ENCODE results near the gene ADARB2. TPM values are rescaled to one million over a fixed set of nuclear protein-coding genes. Genes with fewer than 3 reads are reported as not detected.
A peak's percentile ranks its signal among the peaks of the same experiment; 100 is the strongest.

Gene ADARB2
- total RNA-seq, 2 experiments from 2014 or later: 0.28 to 0.40 TPM

GRCh38 chr10:1579141-1579491, 158.2 kb downstream of the ADARB2 start:
- Mint-ChIP-seq H3K4me3 (no peak overlapping the region), H3K4me1 (no peaks in the 10 kb centered on the region), H3K27ac (no peak overlapping the region), H3K36me3 (no peaks in the 10 kb centered on the region), H3K9me3 (no peaks in the 10 kb centered on the region), H3K27me3 (no peaks in the 10 kb centered on the region)
- DNase-seq: no peak
- no peak for ATAC-seq (ENCODE audit: low read depth)
- POLR2A ChIA-PET: no interaction called here

DNA sequence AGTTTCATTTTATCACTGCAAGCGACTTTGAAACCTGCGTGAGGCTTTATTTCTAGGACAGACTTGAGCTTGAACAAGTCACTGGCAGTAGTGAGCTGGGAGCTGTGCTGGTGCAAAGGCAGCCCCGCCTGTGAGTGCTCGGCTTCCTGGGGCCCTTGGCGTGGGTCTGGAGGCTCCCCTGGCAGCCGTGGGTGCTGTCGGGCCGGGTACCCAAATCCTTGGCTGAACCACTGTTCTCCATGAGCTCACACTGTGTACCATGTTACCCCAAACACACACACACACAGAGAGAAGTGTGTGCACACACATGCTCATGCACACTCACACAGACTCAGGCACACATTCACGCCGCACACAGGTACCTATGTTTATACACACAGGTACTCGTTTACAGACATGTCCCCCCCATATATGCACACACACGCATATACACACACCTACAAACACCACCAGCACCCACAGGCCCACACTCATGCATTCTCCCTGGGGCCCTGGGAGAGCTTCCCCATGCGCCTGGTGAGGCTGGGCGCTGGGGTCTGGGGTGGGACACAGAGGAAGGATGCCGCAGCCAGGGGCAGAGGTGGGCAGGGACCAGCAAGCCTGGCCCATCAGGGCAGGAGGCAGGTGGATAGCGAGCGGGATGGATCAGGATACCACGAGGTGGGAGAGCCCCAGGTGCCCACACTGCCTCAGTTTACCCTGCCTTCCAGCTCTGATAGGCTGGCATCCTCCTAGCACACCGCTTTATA, 158.8 kb downstream of the ADARB2 start:
- ATAC-seq (ENCODE audit: low read depth) (no peak), DNase-seq (no peak)
- Mint-ChIP-seq H3K4me1 (no peaks in the 10 kb centered on the region), H3K9me3 (no peaks in the 10 kb centered on the region), H3K36me3 (no peaks in the 10 kb centered on the region), H3K4me3 (no peak overlapping the region), H3K27ac (no peak overlapping the region), H3K27me3 (no peaks in the 10 kb centered on the region)
- POLR2A ChIA-PET: no interaction called here

DNA sequence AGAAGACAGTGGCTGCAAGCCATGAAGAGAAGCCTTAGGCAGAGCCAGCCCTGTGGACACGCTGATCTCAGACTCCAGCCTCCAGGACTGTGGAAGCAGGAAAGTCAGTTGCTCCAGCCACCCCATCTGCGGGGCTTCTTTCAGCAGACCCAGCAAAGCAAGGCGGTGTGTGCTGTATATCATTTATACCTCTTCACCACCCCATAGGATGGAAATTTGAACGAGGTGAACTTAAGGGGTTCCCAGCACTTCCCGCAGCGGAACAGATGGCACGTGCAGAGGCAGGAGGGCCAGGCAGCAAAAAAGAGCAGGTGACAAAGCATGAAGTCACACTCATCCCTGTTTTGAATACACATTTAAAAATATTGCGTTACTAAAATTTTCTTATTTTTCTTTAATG, 159.4 kb downstream of the ADARB2 start:
- DNase-seq (no peak), ATAC-seq (ENCODE audit: low read depth) (no peak)
- no peaks in the 10 kb centered on the region for H3K27me3 Mint-ChIP-seq
- H3K27ac Mint-ChIP-seq: no peak overlapping the region
- POLR2A ChIA-PET: no interaction called here
- no peaks in the 10 kb centered on the region for H3K9me3 Mint-ChIP-seq
- H3K4me3 Mint-ChIP-seq: no peak overlapping the region
- no peaks in the 10 kb centered on the region for H3K4me1 Mint-ChIP-seq
- H3K36me3 Mint-ChIP-seq: no peaks in the 10 kb centered on the region

GRCh38 chr10:1577373-1577770, 160.0 kb downstream of the ADARB2 start:
- DNase-seq (no peak), ATAC-seq (ENCODE audit: low read depth) (no peak)
- H3K27ac Mint-ChIP-seq: no peak overlapping the region
- no peak overlapping the region for H3K4me3 Mint-ChIP-seq
- POLR2A ChIA-PET: no interaction called here
- H3K36me3 Mint-ChIP-seq: no peaks in the 10 kb centered on the region
- no peaks in the 10 kb centered on the region for H3K27me3 Mint-ChIP-seq
- peaks cover under 1% of the 10 kb centered on the region for H3K4me1 Mint-ChIP-seq
- H3K9me3 Mint-ChIP-seq: no peaks in the 10 kb centered on the region

- DNase-seq (no peak), ATAC-seq (ENCODE audit: low read depth) (no peak)
- Mint-ChIP-seq H3K9me3 (peaks cover 2% of the 10 kb centered on the region), H3K27me3 (no peaks in the 10 kb centered on the region), H3K36me3 (no peaks in the 10 kb centered on the region), H3K4me1 (peaks cover 1% of the 10 kb centered on the region), H3K27ac (no peak overlapping the region), H3K4me3 (no peak overlapping the region)
- POLR2A ChIA-PET: no interaction called here
These were observed 160.6 kb downstream of the ADARB2 start for GRCh38 chr10:1576467-1577372.

DNA sequence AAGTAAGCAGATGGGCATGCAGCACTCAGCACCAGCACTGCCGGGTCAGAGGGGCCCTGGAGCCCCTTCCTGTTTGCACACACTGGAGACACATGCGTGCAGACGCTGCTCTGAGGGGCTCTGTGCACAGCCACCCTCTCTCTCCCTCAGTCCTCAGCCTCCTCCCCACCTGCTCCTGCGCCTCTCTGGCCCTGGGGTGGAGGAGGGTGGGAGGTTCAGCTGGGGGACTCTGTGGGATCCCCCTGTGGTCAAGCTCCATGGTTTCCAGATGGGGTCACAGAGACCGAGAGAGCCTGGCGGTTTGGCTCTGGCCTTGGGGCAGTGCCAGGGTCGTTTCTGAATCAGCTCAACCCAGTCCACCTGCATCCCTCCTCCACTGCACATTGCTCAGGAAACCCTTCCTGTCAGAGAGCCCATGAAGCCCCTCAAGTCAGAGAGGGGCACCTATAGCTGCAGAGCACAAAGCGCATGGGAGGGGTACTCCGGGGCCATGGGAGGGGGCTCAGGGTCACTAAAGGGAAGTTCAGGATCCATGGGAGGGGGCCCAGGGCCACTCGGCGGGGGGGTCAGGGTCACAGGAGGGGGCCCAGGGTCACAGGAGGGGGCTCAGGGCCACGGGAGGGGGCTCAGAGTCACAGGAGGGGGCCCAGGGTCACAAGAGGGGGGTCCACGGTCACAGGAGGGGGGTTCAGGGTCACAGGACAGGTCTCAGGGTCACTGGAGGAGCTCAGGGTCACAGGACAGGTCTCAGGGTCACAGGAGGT, 161.7 kb downstream of the ADARB2 start:
- DNase-seq: no peak
- Mint-ChIP-seq H3K9me3 (peaks cover 6% of the 10 kb centered on the region), H3K27ac (no peak overlapping the region), H3K4me1 (peaks cover 1% of the 10 kb centered on the region), H3K27me3 (no peaks in the 10 kb centered on the region), H3K36me3 (no peaks in the 10 kb centered on the region), H3K4me3 (no peak overlapping the region)
- POLR2A ChIA-PET: no interaction called here
- no peak for ATAC-seq (ENCODE audit: low read depth)

DNA sequence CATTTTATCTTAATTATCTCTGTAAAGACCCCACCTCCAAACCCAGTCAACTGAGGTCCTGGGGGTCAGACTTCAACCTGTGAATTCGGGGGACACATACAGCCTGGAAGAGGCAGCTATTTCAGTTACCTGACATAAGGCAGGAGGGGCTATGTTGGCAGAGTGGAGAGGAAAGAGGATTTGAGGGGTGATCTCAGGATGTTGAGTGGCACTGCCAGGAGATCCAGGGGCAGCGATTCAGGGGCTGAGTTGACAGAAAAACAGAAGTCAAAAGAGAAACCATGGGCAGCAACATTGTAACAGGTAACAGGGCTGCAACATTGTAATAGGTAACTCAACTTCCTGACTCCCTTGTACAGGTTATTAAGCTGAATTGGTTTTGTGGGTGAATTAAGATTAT, 162.6 kb downstream of the ADARB2 start:
- Mint-ChIP-seq H3K27me3 (no peaks in the 10 kb centered on the region), H3K27ac (no peak overlapping the region), H3K4me3 (no peak overlapping the region), H3K9me3 (peaks cover 6% of the 10 kb centered on the region), H3K4me1 (peaks cover 1% of the 10 kb centered on the region), H3K36me3 (no peaks in the 10 kb centered on the region)
- no peak for ATAC-seq (ENCODE audit: low read depth)
- DNase-seq: no peak
- POLR2A ChIA-PET: no interaction called here

DNA sequence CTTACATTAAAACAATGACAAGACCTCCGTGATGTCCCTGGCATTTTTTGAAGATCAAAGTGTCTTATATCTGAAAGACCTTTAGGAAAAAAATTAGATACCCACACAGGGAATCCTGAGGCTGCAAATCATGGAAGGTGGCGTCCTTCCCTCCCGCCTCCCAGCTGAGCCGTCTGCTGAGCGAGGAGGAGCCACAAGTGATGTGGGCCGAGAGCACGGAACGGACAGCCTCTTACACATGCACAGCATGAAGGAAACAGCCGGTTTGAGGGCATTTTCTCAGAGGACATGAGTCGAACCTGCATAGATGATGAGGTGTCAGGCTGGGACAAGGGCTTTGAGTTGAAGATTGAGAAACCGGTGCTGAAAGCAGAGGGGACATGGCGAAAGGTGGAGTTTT, 163.3 kb downstream of the ADARB2 start:
- H3K4me1 Mint-ChIP-seq: peaks cover 1% of the 10 kb centered on the region
- DNase-seq (peak; percentile 7), ATAC-seq (ENCODE audit: low read depth) (no peak)
- H3K36me3 Mint-ChIP-seq: no peaks in the 10 kb centered on the region
- no peak overlapping the region for H3K4me3 Mint-ChIP-seq
- no peak overlapping the region for H3K27ac Mint-ChIP-seq
- H3K27me3 Mint-ChIP-seq: no peaks in the 10 kb centered on the region
- POLR2A ChIA-PET: no interaction called here
- peaks cover 6% of the 10 kb centered on the region for H3K9me3 Mint-ChIP-seq

DNA sequence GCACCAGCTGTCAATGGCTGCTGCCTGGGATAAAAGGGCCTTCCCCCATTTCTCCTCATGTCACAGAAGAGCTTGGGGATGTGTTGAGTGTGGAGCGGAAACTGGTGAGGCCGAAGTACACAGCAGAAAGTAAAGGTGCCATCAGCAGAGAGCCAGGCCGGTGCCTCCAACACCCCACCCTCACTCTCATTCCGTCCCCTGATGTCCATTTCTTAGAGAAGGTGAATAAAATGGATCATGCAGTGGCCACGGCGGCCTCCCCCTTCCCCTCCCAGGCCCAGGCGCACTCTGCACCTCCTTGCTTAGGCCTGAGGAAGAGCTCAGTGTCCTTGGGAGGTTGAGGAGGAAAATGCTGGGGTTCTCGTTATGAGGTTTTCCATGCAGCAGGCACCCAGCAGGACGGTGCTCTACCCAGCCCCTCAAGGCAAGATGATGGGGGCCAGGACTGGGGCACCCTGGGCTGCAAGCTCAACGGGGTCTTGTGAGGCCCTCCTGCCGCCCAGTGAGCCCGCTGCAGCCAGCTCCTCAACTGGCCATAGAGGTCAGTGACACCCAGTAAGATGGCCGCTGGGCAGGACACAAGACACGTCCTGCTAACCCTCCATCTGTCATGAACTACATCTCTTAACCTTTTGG, 163.9 kb downstream of the ADARB2 start:
- Mint-ChIP-seq H3K9me3 (peaks cover 6% of the 10 kb centered on the region), H3K27me3 (no peaks in the 10 kb centered on the region), H3K36me3 (no peaks in the 10 kb centered on the region), H3K4me3 (no peak overlapping the region), H3K27ac (no peak overlapping the region), H3K4me1 (peaks cover 1% of the 10 kb centered on the region)
- POLR2A ChIA-PET: no interaction called here
- DNase-seq: peak; percentile 7
- ATAC-seq (ENCODE audit: low read depth): no peak

DNA sequence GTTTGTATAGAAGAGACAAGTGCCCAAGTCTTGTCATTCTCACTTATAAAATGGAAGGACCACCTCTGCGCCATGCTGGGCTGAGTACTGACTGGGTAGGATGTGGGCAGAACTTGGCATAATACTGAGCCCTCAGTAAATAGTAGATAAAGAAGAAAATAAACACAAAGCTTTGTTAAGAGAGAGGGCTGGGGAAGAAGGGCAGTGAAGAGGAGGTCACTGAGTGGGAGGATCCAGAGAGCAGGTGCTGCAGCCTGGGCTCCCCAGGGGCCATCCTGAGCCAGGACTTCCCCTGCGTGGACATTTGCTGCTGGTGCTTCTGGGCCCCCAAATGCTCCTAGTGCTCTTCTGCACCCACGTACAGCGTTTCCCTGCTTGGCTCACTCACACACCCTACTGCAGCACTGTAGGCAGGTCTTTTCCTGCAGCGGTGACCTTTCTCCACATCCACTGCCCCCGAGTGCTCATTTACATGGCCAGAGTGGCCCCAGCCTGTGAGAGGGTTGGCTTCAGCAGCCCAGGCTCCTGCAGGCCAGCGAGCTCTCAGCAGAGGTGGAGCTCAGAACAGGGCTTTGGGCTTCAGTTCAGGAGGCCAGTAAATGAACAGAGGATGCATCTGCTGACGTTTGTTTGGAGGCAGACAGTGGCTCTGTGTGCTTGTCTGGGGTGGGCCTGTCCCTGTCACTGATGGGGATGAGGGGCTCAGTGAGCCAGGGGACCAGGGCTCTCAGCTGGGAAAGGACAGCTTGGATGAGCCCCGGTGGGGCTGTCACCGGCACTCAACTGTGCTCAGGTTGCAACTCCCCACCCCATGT, 164.6 kb downstream of the ADARB2 start:
- POLR2A ChIA-PET: no interaction called here
- no peak overlapping the region for H3K27ac Mint-ChIP-seq
- no peaks in the 10 kb centered on the region for H3K27me3 Mint-ChIP-seq
- DNase-seq (no peak), ATAC-seq (ENCODE audit: low read depth) (no peak)
- H3K36me3 Mint-ChIP-seq: no peaks in the 10 kb centered on the region
- no peak overlapping the region for H3K4me3 Mint-ChIP-seq
- peaks cover 6% of the 10 kb centered on the region for H3K9me3 Mint-ChIP-seq
- peaks cover 1% of the 10 kb centered on the region for H3K4me1 Mint-ChIP-seq

GRCh38 chr10:1571587-1572237, 165.6 kb downstream of the ADARB2 start:
- Mint-ChIP-seq H3K27ac (peak overlapping the region; percentile 63), H3K27me3 (no peaks in the 10 kb centered on the region), H3K9me3 (peaks cover 6% of the 10 kb centered on the region), H3K36me3 (no peaks in the 10 kb centered on the region), H3K4me3 (no peak overlapping the region), H3K4me1 (peaks cover 1% of the 10 kb centered on the region)
- POLR2A ChIA-PET: no interaction called here
- ATAC-seq (ENCODE audit: low read depth) (no peak), DNase-seq (no peak)

GRCh38 chr10:1570416-1571051, 166.8 kb downstream of the ADARB2 start:
- Mint-ChIP-seq H3K4me3 (no peak overlapping the region), H3K4me1 (peaks cover 1% of the 10 kb centered on the region), H3K27ac (no peak overlapping the region), H3K9me3 (peaks cover 6% of the 10 kb centered on the region), H3K27me3 (peaks cover 2% of the 10 kb centered on the region), H3K36me3 (no peaks in the 10 kb centered on the region)
- no peak for DNase-seq
- POLR2A ChIA-PET: no interaction called here
- no peak for ATAC-seq (ENCODE audit: low read depth)

All from activated naive CD8-positive, alpha-beta T cell treated with anti-CD3 and anti-CD28 coated beads, Interleukin-2, amount 10 ng/mL, durations not matched to agents 7 days and 5 days (primary cell).